Body of pancreas (tissue), 4 donors: ENCODE results near the gene CD46.

ENCODE experiments used
- POLR2A ChIP-seq, 3 donors: fragments of 450-650 bp; IDR thresholded peaks; one replicate each; pipeline ENCODE4 v1.6.1; 2016; ENCODE audit warnings: antibody characterized with exemption in 3 of 3, mild to moderate bottlenecking in 2 of 3
- TF ChIP-seq, protein P1 (sequence below), 7 experiments: fragments of 450-650 bp in 4 of 7; fragments of 200-600 bp in 3 of 7; sonication (generic) in 3 of 7; IDR thresholded peaks; one replicate each; pipeline ENCODE4 v1.5.1; 2016 to 2019; ENCODE audit warnings: antibody characterized with exemption in 7 of 7

DNA sequence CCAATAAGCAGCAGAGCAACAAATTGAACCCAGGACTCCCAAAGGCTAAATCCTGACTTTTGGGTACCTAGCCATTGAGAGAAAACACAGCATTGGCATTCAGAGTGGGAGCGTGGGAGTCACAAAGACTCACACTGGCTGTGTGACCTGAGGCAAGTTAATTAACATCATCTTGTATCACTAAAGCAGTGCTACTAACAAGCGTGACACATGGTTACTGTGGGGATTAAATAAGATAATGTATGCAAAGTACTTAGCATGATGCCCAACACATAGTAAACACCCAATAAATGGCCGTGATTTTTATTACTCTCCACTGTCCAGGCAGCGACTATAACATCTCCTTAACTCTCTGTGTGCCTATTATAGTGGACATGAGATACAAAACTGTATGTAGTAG, 85.8 kb downstream of the CD46 start:
- TF ChIP-seq, protein P1, sequence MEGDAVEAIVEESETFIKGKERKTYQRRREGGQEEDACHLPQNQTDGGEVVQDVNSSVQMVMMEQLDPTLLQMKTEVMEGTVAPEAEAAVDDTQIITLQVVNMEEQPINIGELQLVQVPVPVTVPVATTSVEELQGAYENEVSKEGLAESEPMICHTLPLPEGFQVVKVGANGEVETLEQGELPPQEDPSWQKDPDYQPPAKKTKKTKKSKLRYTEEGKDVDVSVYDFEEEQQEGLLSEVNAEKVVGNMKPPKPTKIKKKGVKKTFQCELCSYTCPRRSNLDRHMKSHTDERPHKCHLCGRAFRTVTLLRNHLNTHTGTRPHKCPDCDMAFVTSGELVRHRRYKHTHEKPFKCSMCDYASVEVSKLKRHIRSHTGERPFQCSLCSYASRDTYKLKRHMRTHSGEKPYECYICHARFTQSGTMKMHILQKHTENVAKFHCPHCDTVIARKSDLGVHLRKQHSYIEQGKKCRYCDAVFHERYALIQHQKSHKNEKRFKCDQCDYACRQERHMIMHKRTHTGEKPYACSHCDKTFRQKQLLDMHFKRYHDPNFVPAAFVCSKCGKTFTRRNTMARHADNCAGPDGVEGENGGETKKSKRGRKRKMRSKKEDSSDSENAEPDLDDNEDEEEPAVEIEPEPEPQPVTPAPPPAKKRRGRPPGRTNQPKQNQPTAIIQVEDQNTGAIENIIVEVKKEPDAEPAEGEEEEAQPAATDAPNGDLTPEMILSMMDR (IDR thresholded peaks at IDR 0.05): no peak
- TF ChIP-seq POLR2A (IDR thresholded peaks at IDR 0.05): no peak
